ENCODE data around the gene ING3.
"Not testable (repeated sequence)": the region's sequence is repeated elsewhere in the genome, so short reads cannot be mapped to it uniquely, and the experiment has no call there.

The ING3 gene

DNA sequence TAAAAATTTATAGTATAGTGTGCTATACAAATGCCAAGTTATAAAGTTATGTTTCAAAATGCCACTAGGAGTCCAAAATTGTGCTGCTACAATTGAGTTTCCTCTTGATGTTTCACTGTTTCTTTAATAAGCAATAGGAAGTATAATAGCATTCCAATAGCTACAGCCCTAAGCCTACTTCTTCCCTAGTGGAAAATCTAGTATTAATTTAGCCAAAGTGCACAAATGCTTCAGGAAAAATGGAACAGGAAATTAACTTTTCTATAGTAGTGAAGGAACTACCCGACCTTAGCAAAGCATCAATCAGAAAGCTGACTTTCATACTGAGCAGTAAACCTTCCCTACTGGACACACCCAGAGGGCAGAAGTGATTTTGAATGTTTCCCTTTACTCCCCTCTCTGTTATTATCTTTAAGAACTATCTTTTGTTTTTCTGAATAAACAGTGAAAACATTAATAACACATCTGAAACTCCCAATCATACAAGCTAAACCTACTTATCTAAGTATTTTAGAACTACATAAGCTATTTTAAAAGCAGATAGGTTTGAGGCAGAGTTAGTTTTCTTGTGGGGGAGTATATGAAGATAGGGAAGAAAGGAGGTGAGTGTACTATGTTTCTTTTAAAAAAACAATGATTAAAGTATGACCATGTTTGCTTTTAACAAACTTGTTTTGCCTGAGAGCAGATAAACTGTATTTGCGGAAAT is 51.6 kb downstream of the ING3 start:
- DNase-seq (ENCODE audit: low spot score) = no peak

DNA sequence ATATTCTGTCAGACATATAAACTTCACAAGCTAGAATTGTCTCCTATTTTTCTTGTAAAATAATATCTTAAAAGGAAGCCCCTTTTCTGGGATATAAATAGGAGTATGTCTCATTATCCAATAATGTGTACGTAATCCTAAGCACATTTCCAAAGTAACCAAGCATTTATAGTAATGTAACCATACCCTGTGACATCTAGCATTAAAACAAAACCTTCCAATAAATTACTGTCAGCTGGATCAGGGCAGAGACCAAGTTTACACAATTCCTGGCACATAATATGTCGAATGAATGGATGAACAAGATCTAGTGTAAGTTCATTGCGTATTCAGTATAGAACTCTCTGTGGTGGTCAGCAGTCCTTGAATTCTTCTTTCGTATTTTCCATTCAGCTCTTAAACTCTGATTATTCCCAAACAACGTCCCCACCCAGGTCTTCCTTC is 52.2 kb downstream of the ING3 start:
- no peak for DNase-seq (ENCODE audit: low spot score)

GRCh38 chr7:121003986-121004685 is 53.6 kb downstream of the ING3 start:
- DNase-seq (ENCODE audit: low spot score) = no peak

- not testable (repeated sequence) for DNase-seq (ENCODE audit: low spot score)
These were observed 54.5 kb downstream of the ING3 start for GRCh38 chr7:121005058-121005457.

GRCh38 chr7:121005996-121006584 is 55.5 kb downstream of the ING3 start:
- DNase-seq (ENCODE audit: low spot score) = no peak

- DNase-seq (ENCODE audit: low spot score) = no peak
These were observed 56.2 kb downstream of the ING3 start for GRCh38 chr7:121006711-121007315.

GRCh38 chr7:121008816-121009215 is 58.2 kb downstream of the ING3 start:
- no peak for DNase-seq (ENCODE audit: low spot score)

DNA sequence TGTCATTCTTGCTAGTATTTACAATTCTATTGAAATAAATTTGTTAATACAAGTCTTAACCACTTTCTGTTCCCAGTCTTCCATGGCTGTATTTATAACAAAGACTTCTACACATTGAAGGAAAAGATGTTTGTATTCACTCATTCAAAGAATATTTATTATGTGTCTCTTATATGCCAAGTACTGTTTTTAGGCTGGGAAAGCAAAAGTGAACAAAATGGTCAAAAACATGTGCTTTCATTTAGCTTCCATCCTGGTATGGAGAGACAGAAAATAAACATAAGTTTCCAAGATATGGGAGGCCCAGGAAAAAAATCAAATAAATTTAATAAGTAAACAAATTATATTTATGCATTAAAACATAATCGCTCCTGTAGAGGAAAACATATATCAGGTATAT is 60.8 kb downstream of the ING3 start:
- DNase-seq (ENCODE audit: low spot score) = no peak

- no peak for DNase-seq (ENCODE audit: low spot score)
These were observed 61.7 kb downstream of the ING3 start for GRCh38 chr7:121012170-121012874.

GRCh38 chr7:121012919-121013318 is 62.3 kb downstream of the ING3 start:
- DNase-seq (ENCODE audit: low spot score) = no peak

DNA sequence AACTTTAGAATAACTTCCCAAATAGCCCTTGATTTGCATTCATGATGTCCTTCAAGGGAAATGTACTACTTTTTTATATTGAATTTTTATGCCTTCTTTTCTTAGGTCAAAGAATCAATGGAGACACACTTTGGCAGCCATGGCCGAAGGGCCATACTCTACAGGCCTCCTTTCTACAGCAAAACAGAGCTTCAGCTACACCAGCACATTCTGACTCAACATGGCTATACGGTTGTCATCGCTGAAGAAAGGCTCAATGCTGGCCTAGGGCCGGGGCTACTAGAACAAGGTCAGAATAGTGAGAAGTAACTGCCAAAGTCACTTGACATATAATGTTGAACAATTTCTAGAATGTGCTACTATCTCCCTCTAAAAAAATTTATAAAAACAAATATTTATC is 65.0 kb downstream of the ING3 start:
- no peak for DNase-seq (ENCODE audit: low spot score)

- no peak for DNase-seq (ENCODE audit: low spot score)
These were observed 66.4 kb downstream of the ING3 start for GRCh38 chr7:121016966-121017365.

- DNase-seq (ENCODE audit: low spot score) = no peak
These were observed 67.0 kb downstream of the ING3 start for GRCh38 chr7:121017586-121017985.

- DNase-seq (ENCODE audit: low spot score) = no peak
These were observed 68.4 kb downstream of the ING3 start for GRCh38 chr7:121019018-121019417.

DNA sequence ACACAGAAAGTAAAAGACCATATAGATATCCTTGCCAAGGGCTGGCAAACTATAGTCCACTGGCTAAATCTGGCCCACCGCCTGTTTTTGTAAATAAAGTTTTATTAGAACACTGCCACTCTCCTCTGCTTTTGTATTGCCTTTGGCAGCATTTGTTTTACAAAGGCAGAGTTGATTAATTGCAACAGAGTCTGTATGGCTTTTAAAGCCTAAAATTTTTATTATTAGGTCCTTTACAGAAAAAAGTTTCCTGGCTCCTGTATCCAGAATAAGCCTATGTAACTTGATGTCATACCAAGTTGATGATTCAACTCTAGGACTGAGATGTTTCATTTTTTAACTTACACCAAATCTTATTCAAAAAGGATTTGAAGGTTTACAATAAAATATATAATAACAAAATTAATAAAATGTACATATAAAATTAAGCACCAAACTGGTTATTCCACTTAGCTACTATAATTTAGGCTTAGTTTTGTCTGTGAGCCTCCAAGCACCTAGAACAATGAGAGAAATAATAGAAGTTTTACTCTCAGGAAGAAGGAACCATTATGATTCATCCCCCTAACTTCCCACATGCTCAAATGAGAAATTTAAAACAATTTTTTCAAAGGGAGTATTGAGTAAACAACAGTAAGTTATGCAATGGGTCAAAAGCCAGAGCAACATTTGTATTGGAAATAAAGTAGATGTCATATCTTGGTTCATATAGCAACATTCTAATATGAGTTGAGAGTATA is 69.8 kb downstream of the ING3 start:
- peak; percentile 39 for DNase-seq (ENCODE audit: low spot score)

- no peak for DNase-seq (ENCODE audit: low spot score)
These were observed 70.7 kb downstream of the ING3 start for GRCh38 chr7:121020989-121021969.

DNA sequence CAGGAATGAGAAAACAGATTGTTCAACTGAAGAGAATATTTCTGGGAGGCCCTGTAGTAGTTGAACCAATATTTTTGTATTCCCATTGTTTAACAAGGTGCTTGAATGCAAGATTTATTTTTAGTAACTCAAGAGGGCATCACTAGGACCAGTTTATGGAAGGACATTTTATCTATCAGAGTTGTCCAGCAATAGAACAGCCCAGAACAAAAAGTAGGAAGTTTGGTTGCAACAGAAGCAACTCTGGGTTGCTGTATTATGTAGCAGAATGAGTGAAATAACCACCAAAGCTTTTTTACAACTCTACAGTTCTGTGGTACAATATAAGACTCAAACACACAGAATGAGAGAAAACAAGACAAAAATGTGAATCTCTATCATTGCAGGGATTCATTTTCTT is 72.6 kb downstream of the ING3 start:
- no peak for DNase-seq (ENCODE audit: low spot score)

DNA sequence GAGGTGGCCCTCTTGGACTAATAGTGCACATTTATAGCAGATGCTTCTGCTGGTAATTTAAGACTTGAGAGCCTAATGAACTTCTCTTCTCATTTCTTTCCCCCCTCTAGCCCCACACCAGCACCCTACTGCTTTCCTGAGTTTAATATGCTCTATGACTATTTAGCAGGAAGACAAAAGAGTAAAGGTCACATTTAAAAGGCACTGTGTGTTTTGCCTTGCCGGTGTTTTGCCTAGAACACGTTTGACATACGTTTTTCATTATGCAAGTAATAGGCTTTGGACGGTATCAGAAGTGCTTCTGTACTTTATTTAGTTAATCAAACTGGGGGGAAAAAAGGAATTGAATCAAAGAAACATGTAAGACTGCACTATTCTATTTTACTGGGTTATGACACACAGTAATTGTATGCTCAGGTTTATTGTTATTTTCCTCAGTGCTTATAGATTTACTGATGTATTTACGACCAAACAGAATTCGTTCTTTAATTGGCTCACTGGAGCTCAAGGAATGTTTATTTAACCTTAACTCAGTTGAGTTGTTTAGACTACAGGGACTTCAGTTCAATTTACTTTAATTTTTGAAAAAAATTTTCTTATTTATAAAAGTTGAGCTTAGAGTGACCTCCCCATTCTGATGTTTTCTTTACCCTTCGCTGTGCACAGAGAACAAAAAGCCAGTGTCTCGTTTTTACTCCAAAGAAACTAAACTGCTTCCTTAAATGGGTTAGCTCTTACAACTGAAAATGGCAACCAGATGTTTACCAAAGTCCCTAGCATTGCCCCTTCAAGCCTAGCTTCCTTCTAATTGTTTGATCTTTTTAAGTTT is 73.3 kb downstream of the ING3 start:
- DNase-seq (ENCODE audit: low spot score) = no peak

DNA sequence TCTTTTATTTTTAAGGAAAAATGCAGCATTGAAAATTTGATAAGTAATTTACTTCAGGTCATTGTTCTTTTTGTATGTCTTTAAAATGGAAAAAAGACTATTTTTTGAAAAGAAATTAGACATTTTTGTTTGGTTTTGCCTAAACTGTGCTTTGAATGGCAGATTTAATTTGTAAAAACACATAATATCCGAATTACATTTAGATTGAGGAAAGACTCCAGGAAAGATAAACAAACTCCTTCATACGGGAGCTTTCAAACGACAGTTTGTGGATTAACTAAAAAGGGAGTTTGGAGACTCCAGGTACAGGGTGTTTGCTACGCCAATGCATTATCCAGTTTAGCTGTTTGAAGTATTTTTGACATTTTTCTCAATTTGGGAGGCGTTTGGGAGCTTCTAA is 74.0 kb downstream of the ING3 start:
- no peak for DNase-seq (ENCODE audit: low spot score)
